Stimulated activated CD8-positive, alpha-beta memory T cell treated with anti-CD3 and anti-CD28 coated beads, Interleukin-7, amount 100 ng/mL, for 24 hours (primary cell): ENCODE measurements around the gene CACNA1A.
"Not testable (repeated sequence)": the region's sequence is repeated elsewhere in the genome, so short reads cannot be mapped to it uniquely, and the experiment has no call there.

Experiments used
- DNase-seq: peaks from one replicate; pipeline ENCODE4 v3.0.0-alpha.2; 2020; ENCODE audit warnings: low read depth

Gene CACNA1A

DNA sequence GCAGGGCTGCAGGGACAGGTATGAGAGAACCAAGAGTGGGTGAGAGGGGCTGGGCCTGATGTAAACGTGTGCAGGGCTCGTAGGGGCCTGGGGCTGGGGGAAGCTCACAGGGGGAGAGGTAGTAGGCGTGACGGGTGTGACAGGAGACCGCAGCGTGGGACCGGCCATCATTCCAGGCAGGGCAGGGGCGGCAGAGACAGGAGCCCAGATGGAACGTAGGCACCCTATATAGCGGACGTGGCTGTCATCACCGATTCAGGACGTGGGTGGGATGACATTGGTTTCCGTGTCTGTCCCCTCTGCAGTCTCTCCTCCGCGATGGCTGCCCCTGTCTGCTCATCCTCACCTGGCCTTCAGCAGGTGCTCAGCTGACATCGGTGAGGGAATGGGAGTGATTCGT lies 307.6 kb downstream of the CACNA1A start:
- no peak for DNase-seq

DNA sequence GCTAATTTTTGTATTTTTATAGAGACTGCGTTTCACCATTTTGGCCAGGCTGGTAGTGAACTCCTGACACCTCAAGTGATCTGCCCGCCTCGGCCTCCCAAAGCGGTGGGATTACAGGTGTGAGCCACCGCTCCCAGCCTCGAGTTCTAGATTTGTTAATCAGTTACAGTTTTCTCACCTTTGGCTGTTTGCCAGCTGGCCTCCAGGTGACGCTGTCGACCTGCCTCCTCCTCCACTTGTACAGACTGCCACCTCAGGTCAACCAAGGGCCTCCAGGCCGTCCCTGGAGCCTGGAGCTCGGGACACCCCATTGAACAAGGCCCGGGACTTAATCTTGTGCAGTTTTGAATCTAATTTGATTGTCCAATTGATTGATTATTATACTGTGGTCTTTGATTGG lies 310.6 kb downstream of the CACNA1A start:
- DNase-seq: no peak

DNA sequence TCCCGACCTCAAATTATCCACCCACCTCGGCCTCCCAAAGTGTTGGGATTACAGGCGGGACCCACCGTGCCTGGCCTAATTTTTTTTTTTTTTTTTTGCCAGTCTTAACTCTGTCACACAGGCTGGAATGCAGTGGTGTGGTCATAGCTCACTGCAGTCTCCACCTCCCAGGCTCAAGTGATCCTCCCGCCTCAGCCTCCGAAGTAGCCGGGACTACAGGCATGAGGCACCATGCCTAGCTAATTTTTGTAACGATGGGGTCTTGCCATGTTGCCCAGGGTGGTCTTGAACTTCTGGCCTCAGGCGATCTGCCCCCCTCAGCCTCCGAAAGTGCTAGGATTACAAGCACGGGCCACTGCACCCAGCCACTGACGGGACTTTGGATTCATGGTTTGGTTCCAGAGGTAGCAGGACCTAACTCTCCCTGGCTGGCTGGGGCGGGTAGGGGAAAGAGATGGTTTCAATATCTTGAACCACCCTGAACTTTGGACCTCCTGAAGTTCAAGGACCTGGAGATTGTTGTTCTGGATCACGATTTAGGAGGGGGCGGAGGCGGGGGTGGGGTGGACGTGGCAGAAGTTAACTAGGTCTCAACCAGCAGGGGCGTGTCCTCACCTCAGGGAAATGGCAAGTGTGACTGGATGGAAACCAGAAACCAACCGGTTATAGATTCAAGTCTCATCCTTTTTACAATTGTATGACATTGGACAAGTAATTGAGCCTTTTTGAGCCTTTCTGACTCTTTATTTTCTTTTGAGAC lies 315.3 kb downstream of the CACNA1A start:
- no peak for DNase-seq

DNA sequence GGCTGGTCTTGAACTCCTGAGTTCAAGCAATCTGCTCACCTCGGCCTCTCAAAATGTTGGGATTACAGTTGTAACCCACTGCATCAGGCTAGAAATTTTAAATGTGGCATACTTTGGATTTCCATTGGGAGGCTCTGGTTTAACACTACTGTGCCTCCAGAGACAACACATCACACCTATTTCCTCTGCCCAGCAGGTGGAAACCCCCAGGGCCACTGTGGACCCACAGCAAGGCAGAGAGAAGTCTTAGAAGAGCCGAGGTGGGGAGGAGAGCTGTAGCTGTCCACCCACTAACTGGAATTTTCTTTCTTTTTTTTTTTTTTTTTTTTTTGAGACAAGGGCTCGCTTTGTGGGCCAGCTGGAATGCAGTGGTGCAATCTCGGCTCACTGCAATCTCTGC lies 316.7 kb downstream of the CACNA1A start:
- DNase-seq: no peak

DNA sequence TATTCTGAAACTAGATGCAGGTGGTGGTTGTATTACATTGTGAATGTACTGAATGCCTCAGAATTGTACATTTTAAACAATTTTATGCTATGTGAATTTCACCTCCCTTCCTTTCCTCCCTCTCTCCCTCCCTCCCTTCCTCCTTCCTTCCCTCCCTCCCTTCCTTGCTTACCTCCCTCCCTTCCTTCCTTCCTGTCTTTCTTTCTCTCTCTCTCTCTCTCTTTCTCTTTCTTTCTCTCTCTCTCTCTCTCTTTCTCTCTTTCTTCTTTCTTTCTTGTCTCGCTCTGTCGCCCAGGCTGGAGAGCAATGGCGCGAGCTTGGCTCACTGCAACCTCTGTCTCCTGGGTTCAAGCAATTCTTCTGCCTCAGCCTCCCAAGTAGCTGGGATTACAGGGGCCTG lies 318.9 kb downstream of the CACNA1A start:
- no peak for DNase-seq

DNA sequence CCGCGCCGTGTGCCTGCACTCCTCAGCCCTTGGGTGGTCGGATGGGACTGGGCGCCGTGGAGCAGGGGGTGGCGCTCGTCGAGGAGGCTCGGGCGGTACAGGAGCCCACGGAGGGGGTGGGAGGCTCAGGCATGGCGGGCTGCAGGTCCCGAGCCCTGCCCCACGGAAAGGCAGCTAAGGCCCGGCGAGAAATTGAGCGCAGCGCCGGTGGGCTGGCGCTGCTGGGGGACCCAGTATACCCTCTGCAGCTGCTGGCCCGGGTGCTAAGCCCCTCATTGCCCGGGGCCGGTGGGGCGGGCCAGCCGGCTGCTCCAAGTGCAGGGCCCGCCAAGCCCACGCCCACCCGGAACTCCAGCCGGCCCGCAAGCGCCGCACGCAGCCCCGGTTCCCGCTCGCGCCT lies 319.6 kb downstream of the CACNA1A start:
- not testable (repeated sequence) for DNase-seq

DNA sequence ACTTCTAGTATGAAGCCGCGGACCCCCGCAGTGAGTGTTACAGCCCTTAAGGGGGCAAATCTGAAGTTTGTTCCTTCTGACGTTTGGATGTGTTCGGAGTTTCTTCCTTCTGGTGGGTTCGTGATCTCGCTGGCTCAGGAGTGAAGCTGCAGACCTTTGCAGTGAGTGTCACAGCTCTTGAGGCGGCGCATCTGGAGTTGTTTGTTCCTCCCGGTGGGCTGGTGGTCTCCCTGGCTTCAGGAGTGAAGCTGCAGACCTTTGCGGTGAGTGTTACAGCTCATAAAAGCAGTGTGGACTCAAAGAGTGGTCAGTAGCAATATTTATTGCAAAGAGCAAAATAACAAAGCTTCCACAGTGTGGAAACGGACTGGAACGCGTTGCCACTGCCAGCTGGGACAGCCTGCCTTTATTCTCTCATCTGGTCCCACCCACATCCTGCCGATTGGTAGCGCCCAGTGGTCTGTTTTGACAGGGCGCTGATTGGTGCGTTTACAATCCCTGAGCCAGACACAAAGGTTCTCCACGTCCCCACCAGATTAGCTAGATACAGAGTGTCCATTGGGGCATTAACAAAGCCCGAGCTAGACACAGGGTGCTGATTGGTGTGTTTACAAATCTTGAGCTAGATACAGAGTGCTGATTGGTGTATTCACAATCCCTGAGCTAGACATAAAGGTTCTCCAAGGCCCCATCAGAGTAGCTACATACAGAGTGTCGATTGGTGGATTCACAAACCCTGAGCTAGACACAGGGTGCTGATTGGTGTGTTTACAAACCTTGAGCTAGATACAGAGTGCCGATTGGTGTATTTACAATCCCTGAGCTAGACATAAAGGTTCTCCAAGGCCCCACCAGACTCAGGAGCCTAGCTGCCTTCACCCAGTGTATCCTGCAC lies 320.3 kb downstream of the CACNA1A start:
- not testable (repeated sequence) for DNase-seq

DNA sequence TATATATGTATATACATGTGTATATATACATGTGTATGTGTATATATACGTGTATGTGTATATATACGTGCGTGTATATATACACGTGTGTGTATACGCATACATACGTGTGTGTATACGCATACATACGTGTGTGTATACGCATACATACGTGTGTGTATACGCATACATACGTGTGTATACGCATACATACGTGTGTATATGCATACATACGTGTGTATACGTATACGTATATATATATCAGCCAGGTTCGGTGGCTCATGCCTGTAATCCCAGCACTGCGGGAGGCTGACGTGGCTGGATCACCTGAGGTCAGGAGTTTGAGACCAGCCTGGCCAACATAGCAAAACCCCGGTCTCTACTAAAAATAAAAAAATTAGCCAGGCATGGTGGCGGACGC lies 321.4 kb downstream of the CACNA1A start:
- DNase-seq: not testable (repeated sequence)

DNA sequence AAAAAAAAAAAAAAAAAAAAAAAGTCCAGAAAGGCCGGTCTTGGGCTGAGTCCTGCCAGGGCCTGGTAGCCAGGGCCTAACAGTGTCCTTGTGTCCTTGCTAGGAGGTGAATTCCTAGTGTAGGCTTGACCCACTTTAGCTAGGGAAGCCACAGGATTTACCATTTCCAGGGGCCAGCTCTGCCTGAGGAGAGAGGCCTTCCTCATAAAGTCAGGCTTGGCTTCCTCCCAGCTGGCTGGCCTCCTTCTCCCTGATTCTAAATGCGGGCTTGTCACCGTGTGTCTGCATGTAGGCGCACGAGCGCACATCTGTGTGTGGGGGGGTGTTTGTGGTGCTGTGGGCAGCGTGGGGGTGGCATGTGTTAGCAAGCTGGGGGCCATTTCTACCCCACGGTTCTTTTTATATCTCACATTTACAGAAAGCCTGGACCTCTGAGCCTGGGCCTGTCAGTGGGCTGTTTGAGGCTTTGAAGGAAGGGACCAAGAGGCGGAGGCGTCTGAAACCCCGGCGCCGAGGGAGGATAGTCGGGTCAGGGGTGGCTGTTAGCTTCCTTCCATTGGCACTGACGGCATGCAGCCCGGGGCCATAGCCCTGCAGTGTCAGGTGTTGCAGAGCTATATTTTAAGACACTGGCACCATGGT lies 324.4 kb downstream of the CACNA1A start:
- DNase-seq: no peak

DNA sequence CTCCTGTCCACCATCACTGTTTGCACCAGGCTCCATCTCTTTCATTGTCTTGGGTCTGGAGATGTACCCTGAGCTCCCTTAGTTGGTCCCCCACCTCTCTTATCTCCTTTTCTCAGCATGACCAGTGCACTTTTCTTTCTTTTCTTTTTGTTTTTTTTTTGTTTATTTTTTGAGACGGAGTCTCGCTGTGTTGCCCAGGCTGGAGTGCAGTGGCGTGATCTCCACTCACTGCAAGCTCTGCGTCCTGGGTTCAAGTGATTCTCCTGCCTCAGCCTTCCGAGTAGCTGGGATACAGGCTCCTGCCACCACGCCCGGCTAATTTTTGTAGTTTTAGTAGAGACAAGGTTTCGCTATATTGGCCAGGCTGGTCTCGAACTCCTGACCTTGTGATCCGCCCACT lies 328.0 kb downstream of the CACNA1A start:
- not testable (repeated sequence) for DNase-seq

DNA sequence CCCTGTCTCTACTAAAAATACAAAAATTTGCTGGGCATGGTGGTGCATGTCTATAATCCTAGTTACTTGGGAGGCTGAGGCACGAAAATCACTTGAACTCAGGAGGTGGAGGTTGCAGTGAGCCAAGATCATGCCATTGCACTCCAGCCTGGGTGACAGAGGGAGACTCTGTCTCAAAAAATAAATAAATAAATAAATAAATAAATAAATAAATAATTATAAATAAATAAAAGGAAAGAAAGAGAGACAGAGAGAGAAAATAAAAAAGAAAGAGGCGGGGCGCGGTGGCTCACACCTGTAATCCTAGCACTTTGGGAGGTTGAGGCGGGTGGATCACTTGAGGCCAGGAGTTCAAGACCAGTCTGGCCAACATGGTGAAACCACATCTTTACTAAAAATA lies 328.7 kb downstream of the CACNA1A start:
- DNase-seq: not testable (repeated sequence)

DNA sequence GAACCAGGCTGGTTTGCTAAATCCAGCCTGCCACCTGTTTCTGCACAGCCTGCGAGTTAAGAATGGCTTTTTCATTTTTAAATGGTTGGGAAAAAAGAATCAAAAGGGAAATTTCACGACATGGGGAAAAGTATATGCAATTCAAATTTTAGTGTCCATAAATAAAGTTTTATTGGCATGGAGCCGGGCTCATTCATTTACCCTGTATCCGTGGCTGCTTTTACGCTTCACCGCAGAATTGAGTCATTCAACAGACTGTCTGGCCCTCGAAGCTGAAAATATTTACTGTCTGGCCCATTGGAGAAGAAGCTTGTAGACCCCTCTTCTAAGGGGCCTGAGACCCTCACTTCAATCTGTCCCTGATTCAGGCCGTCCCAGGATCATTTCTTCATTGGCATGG lies 329.9 kb downstream of the CACNA1A start:
- DNase-seq: no peak

DNA sequence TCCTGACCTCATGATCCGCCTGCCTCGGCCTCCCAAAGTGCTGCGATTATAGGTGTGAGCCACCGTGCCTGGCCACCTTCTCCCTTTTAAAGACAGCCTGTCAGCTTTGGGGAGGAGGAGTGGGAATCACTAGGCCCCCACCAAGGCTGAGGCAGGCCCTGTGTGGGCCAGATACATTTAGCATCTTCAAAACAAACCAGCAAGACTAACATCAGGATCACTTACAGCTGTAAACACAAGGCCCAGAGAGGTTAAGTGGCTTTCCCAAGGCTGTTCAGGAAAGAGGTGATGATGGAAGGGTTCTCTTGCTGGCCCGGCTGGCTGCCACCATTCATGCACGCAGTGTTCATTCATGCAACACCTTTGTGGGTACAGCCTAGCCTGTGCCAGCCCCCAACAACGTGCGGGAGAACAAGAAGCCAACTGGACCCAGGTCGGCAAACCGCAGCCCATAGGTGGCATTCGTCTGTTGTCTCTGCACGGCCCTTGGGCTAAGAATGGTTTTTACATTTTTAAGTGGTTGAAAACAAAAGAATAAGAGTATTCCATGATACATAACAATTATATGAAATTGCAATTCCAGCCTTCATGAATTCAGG lies 333.0 kb downstream of the CACNA1A start:
- DNase-seq: no peak

DNA sequence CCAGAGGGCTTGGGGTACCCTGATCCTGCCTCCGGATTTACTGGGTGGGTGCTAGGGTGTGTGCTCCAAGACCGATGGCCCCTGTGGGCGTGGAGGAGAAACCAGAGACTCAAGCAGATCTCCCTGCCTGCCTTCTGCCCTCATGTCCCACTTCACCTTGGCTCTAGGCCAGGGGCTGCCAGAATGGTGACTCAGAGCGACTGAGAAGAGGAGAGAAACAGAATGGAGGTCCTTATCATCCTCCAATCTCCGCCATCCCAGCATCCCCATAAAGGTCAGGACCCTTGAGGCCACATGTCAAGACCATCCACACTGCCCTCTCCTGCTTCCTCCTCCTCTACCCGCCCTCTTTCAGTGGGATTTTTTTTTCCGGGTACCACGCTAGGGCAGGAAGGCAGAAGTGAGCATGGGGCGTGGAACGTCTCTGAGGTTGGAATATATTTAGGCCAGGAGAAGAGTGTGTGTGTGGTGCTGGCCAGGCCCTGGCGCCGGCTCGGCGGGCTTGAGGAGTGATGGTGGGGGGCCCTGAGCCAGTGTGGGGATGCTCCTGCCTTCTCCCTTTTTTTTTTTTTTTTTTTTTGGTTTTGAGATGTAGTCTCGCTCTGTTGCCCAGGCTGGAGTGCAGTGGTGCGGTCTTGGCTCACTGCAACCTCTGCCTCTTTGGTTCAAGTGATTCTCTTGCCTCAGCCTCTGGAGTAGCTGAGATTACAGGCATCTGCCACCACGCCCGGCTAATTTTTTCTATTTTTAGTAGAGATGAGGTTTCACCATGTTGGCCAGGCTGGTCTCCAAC lies 333.7 kb downstream of the CACNA1A start:
- no peak for DNase-seq

DNA sequence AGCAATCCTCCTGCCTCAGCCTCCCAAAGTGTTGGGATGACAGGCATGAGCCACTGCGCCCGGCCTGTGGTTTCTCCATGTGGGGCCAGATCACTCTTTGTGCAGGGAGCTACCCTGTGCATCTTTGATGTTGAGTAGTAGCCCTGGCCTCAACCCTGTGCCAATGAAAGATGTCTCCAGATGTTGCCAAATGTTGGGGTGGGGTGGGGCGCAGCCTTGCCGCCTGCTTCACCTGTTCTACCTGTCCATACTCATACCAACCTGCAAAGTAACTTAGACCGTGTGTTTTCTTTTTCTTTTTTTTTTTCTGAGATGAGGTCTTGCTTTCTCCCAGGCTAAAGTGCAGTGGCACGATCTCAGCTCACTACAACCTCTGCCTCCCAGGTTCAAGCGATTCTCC lies 335.1 kb downstream of the CACNA1A start:
- no peak for DNase-seq

DNA sequence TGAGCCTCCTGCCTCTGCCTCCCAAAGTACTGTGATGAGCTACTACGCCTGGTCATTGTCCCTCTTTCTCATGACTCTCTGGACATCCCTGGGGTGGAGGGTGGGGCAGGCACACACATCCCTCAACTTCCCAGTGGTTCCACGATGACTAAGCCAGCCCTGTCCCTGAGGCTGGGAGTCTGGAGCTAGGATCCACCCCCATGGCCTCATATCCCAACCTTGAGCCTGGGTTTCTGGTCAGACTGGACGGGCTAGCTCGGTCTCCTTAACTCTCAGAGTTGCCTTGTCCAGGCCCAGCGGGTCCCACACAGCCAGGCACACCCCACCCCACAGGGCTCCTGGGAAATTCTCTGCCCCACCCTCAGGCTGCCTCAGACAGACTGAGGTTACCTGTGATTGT lies 336.5 kb downstream of the CACNA1A start:
- DNase-seq: no peak

DNA sequence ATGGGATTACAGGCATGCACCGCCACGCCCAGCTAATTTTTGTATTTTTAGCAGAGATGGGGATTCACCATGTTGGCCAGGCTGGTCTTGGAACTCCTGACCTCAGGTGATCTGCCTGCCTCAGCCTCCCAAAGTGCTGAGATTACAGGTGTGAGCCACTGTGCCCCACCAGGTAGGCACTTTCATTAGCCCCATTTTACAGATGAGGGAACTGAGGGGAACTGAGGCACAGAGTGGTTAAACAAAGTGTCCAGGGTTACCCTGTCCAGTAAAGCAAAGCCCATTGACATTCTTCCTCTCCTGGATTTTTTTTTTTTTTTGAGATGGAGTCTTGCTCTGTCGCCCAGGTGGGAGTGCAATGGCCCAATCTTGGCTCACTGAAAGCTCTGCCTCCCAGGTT lies 340.1 kb downstream of the CACNA1A start:
- DNase-seq: not testable (repeated sequence)

DNA sequence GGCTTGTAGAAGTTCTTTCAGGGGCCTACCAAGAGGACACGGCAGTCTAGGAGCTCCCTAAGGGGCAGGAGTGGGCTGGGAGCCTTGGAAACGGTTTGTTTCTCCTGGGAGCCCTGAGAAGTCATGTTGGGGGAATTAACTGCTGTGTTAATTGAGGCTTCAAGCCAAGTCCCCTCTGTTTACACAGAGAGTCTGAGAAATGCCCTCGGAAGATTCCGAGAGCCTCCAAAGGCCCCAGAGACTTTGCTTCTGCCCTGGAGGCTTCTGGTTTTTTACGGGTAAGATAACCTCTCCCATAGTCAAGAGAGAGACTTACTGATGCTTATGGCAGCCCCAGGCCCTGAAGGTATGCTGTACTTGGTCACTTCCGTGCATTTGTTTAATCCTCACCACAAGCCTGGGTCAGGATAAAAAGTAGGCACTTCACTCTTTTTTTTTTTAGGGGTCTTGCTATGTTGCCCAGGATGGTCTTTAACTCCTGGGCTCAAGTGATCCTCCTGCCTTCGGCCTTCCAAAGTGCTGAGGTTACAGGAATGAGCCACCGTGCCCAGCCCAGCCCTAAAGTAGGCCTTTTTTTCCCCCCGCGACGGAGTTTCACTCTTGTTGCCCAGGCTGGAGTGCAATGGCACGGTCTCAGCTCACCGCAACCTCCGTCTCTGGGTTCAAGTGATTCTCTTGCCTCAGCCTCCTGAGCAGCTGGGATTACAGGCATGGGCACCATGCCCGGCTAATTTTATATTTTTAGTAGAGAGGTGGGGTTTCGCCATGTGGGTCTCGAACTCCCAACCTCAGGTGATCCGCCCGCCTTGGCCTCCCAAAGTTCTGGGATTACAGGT lies 340.9 kb downstream of the CACNA1A start:
- no peak for DNase-seq

DNA sequence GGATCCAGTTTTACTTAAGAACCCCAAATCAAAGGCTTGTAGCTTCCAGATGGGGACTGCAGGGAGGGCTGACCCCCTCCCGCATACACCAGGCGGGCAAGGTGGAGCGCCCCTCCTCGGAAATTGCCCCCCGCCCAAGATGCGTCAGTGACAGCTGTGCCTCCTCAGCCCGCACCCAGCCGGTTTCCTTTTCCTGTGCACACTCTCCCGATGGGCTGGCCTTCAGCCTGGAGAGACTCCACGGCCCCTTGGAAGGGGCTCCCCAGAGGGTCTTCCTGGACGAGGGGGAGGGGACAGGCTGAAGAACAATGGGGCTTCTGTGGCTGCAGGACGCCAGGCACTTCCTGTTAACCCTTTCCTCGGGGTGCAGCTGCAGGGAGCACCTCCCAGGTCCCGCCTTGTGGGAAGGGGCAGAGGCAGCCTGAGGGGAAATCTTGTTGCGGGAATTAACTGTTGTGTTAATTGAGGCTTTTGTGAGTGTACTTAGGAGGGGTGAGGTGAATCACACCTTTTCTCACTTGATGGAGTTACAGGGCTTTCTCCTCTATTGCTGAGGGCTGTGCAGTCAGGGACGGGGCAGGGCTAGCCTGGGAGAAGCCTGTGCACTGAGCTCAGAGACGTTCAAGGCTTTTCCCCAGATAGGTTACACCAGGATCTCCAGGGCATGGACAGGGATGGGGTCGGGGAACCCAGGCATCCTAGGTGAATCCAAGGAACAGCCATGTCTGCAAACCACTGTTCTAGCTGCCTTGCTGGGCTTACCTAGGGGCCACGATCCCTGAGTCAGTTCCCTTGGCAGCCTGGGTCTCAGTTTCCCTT lies 341.7 kb downstream of the CACNA1A start:
- no peak for DNase-seq
